ENCODE data around the gene PRPS1.

GRCh38 chrX:107683931-107684330 lies 55.6 kb downstream of the PRPS1 start:
- TF ChIP-seq EZH2 (IDR thresholded peaks at IDR 0.05; ENCODE audit: borderline replicate concordance, low read depth, low read length, poor library complexity, severe bottlenecking), result no peak
- TF ChIP-seq, protein P1, sequence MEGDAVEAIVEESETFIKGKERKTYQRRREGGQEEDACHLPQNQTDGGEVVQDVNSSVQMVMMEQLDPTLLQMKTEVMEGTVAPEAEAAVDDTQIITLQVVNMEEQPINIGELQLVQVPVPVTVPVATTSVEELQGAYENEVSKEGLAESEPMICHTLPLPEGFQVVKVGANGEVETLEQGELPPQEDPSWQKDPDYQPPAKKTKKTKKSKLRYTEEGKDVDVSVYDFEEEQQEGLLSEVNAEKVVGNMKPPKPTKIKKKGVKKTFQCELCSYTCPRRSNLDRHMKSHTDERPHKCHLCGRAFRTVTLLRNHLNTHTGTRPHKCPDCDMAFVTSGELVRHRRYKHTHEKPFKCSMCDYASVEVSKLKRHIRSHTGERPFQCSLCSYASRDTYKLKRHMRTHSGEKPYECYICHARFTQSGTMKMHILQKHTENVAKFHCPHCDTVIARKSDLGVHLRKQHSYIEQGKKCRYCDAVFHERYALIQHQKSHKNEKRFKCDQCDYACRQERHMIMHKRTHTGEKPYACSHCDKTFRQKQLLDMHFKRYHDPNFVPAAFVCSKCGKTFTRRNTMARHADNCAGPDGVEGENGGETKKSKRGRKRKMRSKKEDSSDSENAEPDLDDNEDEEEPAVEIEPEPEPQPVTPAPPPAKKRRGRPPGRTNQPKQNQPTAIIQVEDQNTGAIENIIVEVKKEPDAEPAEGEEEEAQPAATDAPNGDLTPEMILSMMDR (conservative IDR thresholded peaks at IDR 0.05; ENCODE audit: low read depth, low read length), result no peak

Measured in A673 (cell line).